ENCODE measurements around the gene ORM2.
"Not testable (repeated sequence)": the region's sequence is repeated elsewhere in the genome, so short reads cannot be mapped to it uniquely, and the experiment has no call there.

The ORM2 gene

DNA sequence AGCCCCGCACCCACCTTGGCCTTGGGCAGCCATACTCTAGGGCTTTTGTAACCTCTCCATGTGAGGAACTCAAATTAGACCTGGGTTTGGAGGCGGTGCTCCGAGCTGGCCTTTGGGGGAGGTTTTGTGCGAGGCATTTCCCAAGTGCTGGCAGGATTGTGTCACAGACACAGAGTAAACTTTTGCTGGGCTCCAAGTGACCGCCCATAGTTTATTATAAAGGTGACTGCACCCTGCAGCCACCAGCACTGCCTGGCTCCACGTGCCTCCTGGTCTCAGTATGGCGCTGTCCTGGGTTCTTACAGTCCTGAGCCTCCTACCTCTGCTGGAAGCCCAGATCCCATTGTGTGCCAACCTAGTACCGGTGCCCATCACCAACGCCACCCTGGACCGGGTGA is at the start of gene ORM2:
Gene ORM2, plus strand, starts transcription at position 245 of the 398 bp plus-strand sequence. Its CDS starts 36 bp downstream, at position 281.
- DNase-seq: not testable (repeated sequence)

GRCh38 chr9:114280636-114281472 is 48.8 kb upstream of the ORM2 start:
- DNase-seq: no peak

GRCh38 chr9:114281473-114282103 is 48.1 kb upstream of the ORM2 start:
- no peak for DNase-seq

GRCh38 chr9:114282104-114282485 is 47.6 kb upstream of the ORM2 start:
- no peak for DNase-seq

GRCh38 chr9:114282507-114282906 is 47.2 kb upstream of the ORM2 start:
- DNase-seq: no peak

- DNase-seq: no peak
Measured at GRCh38 chr9:114282926-114283325, 46.7 kb upstream of the ORM2 start.

- no peak for DNase-seq
Measured at GRCh38 chr9:114283551-114284111, 46.0 kb upstream of the ORM2 start.

GRCh38 chr9:114284316-114285060 is 45.2 kb upstream of the ORM2 start:
- no peak for DNase-seq

DNA sequence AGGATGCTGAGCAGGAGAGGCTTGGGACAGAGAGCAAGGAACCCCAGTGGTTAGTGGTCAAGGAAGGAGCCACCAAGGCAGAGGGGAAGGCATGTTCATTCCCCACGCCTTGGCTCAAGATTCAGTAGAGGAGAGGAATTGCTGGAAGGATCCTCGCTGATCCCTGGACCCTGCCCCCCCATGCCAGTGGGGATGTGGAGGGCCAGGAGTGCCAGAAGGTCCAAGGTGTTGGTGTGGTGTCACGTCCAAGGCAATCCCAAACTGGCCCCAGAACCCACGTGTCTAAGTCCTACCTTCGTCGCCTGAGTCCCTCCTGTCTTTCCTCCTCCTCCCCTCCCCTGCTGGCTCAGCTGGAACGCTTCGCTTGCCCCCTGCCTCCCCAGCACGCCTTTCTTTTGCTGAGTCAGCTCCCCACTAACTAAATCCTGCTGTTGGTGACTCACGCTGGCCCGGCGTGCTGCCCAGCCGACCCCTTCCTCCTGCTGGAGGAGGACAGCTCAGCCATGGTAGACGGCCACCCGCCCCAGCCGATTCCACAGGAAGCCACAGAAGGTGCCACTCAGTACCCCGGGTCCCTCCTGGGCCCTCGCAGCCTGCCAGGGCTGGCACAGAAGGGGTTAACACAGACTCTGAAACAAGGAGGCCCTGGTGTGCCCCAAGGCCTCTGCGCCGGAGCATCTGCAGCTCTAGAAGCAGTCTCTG is 44.4 kb upstream of the ORM2 start:
- no peak for DNase-seq

- DNase-seq: no peak
Measured at GRCh38 chr9:114286146-114286679, 43.5 kb upstream of the ORM2 start.

DNA sequence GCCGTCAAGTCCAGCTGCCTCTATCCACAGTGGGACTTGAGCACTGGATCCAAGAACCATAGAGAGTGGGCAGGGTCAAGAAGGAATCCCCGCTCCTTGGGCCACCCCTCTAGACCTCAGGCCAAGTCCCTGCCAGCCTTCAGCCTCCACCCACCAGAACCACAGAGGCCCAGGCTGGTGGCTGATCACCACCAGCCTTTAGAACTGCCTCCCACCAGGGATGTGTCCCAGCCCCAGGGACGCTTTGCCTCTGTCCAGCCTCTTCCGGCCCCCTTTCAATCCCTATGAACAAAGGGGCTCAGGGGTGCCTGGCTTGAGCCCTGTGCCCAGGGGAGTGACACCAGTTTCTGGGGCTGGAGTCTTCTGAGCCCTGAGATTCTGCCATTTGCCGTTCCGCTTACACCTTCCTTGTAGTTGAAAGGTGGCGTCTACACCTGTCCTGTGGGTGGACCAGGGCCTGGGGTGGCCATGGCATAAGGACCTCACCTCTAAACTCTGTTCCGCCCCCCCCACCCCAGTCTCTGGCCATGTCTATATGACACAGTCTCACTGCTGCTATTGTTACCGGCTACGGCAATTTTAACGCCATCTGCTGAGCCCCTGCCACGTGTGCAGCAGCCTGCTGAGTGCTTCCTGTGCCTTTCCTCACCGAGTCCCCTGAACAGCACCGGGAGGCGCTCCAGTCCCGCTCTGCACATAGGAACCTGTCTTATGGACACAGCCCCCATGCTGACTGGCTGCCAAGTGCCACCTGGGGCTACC is 42.5 kb upstream of the ORM2 start:
- no peak for DNase-seq

GRCh38 chr9:114287763-114288192 is 41.9 kb upstream of the ORM2 start:
- no peak for DNase-seq

DNA sequence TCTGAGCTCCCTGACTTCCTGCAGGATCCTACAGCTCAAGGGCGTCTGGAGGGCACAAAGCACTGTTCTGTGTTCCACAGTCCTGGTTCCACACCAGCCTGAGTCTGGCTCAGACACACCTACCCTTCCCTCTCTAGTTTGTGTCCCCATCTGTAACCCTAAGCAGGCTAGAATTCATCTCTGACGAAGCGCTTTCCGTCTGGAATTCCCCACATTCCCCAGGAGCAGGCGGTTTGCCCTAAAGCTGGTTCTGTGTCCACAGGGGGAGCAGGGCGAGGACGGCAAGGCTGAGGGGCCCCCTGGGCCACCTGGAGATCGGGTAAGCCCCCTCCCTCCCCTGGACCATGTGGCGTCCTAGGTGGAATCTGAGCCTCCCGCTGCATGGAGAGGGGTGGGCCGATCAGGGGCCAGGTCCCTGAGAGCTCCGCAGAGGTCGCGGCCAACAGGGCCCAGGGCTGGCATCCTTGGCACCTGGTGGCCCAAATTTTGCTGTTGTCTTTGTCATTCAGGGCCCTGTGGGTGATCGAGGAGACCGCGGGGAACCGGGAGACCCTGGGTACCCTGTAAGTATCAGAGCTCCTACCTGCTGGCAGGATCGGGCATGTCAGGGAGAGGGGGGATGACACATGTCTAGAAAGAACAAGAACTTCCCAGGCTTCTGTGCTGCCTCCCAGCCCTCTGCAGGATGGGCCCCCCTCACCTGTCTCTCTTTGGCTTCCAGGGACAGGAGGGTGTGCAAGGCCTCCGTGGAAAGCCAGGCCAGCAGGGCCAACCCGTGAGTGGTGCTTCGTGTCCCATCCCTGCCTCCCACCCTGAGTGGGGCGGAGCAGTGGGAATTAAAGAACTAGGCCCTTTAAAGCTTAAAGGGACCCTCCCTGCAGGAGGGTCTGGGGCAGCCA is 41.2 kb upstream of the ORM2 start:
- peak in 1 of 2 experiments; percentile 25 for DNase-seq

DNA sequence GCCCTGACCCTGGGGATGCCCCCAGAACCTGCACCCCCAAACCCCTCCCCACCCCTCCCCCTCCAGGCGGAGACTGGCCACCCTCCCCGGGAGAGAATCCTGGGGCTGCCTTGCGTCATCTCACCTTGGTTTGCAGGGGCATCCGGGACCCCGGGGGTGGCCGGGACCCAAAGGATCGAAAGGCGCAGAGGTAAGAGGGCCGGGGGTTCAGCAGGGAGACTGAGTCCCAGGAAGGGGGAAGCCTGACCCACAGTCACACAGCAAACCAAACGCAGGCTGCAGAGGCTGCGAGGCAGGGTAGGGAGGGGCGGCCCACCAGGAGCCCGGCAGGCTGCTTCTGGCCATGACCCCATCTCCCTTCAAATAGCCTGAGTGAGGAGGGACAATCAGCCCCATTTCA is 40.6 kb upstream of the ORM2 start:
- no peak for DNase-seq

DNA sequence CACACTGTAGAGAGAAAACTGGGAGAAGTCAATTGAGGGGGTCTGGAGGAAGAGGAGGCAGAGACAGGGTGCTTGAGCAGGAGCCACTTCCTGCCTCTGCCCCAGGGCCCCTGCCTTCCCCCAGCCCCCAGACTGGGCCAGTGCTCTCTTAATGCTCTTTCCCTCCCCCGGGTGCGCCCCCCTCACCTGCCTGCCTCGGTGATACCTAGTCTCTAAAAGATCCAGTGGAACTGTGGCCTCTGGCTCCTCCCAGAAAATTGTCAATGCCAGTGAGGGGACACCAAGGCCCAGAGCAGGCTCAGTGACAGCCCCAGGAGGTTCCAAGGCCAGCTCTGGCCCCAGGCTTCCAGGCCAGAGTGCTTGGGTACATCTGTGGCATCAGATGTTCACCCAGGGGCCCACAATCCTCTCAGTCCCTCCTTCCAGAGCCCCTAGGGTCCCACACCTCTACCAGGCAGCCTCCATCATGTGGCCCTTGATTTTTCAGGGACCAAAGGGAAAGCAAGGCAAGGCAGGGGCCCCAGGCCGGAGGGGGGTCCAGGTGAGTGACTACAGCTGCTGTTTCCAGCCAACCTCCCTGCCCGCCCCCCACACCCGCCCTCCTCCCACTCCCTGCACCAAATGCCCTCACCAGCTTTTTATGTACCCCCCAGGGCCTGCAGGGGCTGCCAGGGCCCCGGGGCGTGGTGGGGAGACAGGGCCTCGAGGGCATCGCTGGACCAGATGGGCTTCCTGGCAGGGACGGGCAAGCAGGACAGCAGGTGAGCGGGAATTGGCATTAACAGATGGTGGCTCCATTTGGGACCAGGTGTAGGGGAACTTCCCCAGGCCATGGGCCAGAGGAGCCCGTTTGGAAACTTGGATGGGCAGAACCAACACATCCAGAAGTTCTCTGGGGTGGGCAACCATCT is 39.8 kb upstream of the ORM2 start:
- DNase-seq: no peak

DNA sequence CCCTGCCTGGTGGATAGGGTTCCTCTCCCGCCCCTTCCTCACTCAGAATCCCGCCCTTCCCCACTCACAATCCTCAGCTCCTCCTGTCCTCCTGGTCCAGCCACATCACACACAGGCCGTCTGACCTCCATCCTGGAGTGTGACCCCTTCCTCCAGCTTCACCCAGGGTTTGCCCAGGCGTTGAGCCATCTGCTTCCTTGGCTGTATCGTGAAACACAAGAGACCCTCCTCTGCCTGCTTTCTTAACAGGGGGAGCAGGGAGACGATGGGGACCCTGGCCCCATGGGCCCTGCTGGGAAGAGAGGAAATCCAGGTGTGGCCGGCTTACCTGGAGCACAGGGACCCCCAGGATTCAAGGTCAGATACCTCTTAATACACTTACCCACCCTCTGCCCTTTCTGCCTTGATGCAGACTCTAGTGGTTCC is 39.1 kb upstream of the ORM2 start:
- no peak for DNase-seq

DNA sequence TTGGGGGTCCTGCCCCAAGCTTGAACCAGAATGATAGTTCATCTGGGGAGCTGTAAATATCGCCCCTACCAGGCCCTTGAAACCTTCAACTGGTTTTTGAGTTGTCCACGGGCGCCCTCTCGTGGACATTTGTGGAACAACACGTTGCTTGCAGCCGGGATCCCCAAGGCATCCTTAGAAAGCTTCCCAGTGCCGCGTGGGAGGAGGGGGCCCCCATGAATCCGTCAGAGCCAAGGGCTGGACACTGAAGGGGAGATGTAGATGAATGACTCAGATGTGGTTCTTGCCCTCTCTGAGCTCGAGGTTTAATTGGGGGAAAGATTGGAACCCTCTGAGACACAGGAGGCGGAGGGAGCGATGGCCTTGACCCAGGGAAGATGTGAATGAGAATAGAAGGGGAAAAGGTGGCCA is 38.6 kb upstream of the ORM2 start:
- peak in 1 of 2 experiments; percentile 35 for DNase-seq

DNA sequence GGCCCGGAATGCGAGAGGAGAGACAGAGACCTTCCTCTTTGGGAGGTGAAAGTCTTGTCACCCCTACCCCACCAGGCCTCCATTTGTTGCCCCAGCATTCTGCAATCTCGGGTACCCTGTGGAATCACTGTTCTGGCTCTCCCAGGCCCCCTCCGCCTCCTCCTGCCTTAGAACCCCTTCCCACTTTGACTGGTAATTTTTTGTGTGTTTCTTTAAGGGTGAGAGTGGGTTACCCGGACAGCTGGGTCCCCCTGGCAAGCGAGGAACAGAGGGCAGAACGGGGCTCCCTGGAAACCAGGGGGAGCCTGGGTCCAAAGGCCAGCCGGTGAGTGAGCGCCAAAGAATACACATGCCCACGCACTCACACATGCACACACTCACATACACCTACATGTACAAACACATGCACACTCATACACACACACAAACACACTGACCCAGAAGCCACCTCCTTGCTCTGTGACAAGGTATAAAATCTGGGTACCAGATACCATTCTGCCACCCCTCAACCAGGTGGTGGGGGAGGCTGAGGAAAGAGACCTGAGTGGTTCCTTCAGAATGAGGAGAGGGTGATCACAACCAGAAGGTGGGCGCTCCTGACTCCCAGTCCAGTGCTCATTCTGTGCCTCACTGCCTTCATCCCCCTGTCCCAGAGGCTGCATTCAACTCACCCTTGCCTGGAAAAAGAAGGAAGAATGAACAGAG is 37.6 kb upstream of the ORM2 start:
- DNase-seq: no peak

GRCh38 chr9:114294664-114295063 is 35.0 kb upstream of the ORM2 start:
- no peak for DNase-seq
